Endothelial cell of umbilical vein (primary cell): Measurements from ENCODE around the gene GDPGP1. TPM values are rescaled to one million over a fixed set of nuclear protein-coding genes. Genes with fewer than 3 reads are reported as not detected.

ENCODE experiments used
- BruUV-seq: library from RNA; stranded (reverse); fragments of 400-500 nt; replicated peaks from 2 replicates; lab custom pipeline; 2021; lab: Mats Ljungman, UMichigan
- CTCF ChIA-PET: fragments of 300-600, 350-600 bp; sonication (Branson Sonifier 250); formaldehyde crosslinking; loops from one replicate; lab custom pipeline; 2021; ENCODE audit warnings: antibody characterized with exemption, inconsistent platforms; lab: Charles Lee
- POLR2A ChIA-PET: fragments of 300-600, 350-600 bp; sonication (Branson Sonifier 250); formaldehyde crosslinking; loops from one replicate; lab custom pipeline; 2021; ENCODE audit warnings: antibody characterized with exemption, inconsistent platforms; lab: Charles Lee
- DNase-seq: peaks from one replicate; pipeline ENCODE4 v3.0.0-alpha.2; 2011; ENCODE audit warnings: low read depth, low spot score
- FAIRE-seq: peaks from 2 replicates; lab custom pipeline; 2011; peaks lifted over from hg19 to GRCh38; lab: Jason Lieb, UNC
- H2AFZ ChIP-seq: 2 replicates; pipeline ENCODE4 v1.6.0; 2012; ENCODE audit warnings: low read depth, low read length, control low read depth, inconsistent platforms
- H3K27ac ChIP-seq: 2 replicates; pipeline ENCODE4 v1.5.1; 2011; ENCODE audit warnings: low read depth, mild to moderate bottlenecking, control low read depth, low read length, moderate library complexity; ENCODE audit not compliant: insufficient read depth
- H3K27me3 ChIP-seq, 2 experiments: 2 replicates each; pipeline versions ENCODE4 v1.6.0 to v1.6.1; 2011; ENCODE audit warnings: low read length in 2 of 2, mixed read lengths in 1 of 2; ENCODE audit not compliant: control insufficient read depth in 2 of 2, insufficient read depth in 2 of 2
- H3K36me3 ChIP-seq, 2 experiments: 2 replicates in 1 of 2; 3 replicates in 1 of 2; pipeline ENCODE4 v1.5.1; 2011; ENCODE audit warnings: low read length in 2 of 2, mild to moderate bottlenecking in 1 of 2, moderate library complexity in 1 of 2; ENCODE audit not compliant: control insufficient read depth in 2 of 2, insufficient read depth in 2 of 2; ENCODE audit errors: extremely low read depth in 1 of 2
- H3K4me1 ChIP-seq: 3 replicates; pipeline ENCODE4 v1.5.1; 2011; ENCODE audit warnings: mild to moderate bottlenecking, low read length; ENCODE audit not compliant: control insufficient read depth, insufficient read depth; ENCODE audit errors: extremely low read depth
- H3K4me2 ChIP-seq: 2 replicates; pipeline ENCODE4 v1.6.1; 2011; ENCODE audit warnings: low read length, control low read depth, mixed read lengths; ENCODE audit not compliant: insufficient read depth
- H3K4me3 ChIP-seq, 3 experiments: fragments of 200-600 bp in 1 of 3; sonication (generic), shearing (Covaris generic) in 1 of 3; replicated peaks in 1 of 3; 2 replicates each; pipeline ENCODE4 v1.5.1; 2011 to 2016; ENCODE audit warnings: control low read depth in 3 of 3, low read length in 3 of 3, mild to moderate bottlenecking in 2 of 3, inconsistent platforms in 1 of 3, low read depth in 1 of 3, moderate library complexity in 1 of 3; ENCODE audit not compliant: insufficient read depth in 1 of 3
- H3K79me2 ChIP-seq: 2 replicates; pipeline ENCODE4 v1.6.0; 2012; ENCODE audit warnings: low read length, inconsistent platforms; ENCODE audit not compliant: control insufficient read depth, insufficient read depth
- H3K9ac ChIP-seq: replicated peaks from 2 replicates; pipeline ENCODE3; 2011; ENCODE audit warnings: low read length, control low read depth; ENCODE audit not compliant: insufficient read depth; ENCODE audit errors: extremely low read depth
- H3K9me1 ChIP-seq: replicated peaks from 3 replicates; pipeline ENCODE4 v1.6.0; 2011; ENCODE audit warnings: mild to moderate bottlenecking, low read length; ENCODE audit not compliant: control insufficient read depth, insufficient read depth; ENCODE audit errors: extremely low read depth
- H3K9me3 ChIP-seq: replicated peaks from 2 replicates; pipeline ENCODE4 v1.5.1; 2012; ENCODE audit warnings: low read length, inconsistent platforms; ENCODE audit not compliant: control insufficient read depth, insufficient read depth
- H4K20me1 ChIP-seq: replicated peaks from 2 replicates; pipeline ENCODE3; 2011; ENCODE audit warnings: mild to moderate bottlenecking, low read length; ENCODE audit not compliant: control insufficient read depth, insufficient read depth; ENCODE audit errors: extremely low read depth
- CTCF ChIP-seq, 2 donors: IDR thresholded peaks; 1 replicate in 1 of 2; 2 replicates in 1 of 2; pipeline ENCODE4 v1.5.1; 2011; ENCODE audit warnings: low read length in 2 of 2, mild to moderate bottlenecking in 2 of 2, moderate library complexity in 2 of 2, control low read depth in 1 of 2, inconsistent platforms in 1 of 2, low read depth in 1 of 2; ENCODE audit not compliant: insufficient read depth in 1 of 2; ENCODE audit errors: extremely low read depth in 1 of 2
- EZH2 ChIP-seq: IDR thresholded peaks from 2 replicates; pipeline ENCODE4 v1.6.1; 2012; ENCODE audit warnings: borderline replicate concordance, low read depth, mild to moderate bottlenecking, moderate library complexity, low read length, inconsistent platforms; ENCODE audit not compliant: severe bottlenecking
- FOS ChIP-seq: IDR thresholded peaks from 2 replicates; pipeline ENCODE4 v1.6.1; 2011; ENCODE audit warnings: mild to moderate bottlenecking, low read length, moderate library complexity, borderline replicate concordance; ENCODE audit not compliant: insufficient read depth
- GATA2 ChIP-seq: IDR thresholded peaks from 2 replicates; pipeline ENCODE4 v1.7.0; 2011; ENCODE audit warnings: low read depth, mild to moderate bottlenecking, moderate library complexity, mixed read lengths, low read length; ENCODE audit not compliant: insufficient read length, insufficient read depth
- JUN ChIP-seq: IDR thresholded peaks from 2 replicates; pipeline ENCODE4 v1.6.1; 2011; ENCODE audit warnings: borderline replicate concordance, low read depth; ENCODE audit not compliant: insufficient read length, insufficient read depth
- MAX ChIP-seq: IDR thresholded peaks from 2 replicates; pipeline ENCODE4 v1.6.1; 2011; ENCODE audit not compliant: insufficient read depth, insufficient read length
- MYC ChIP-seq: IDR thresholded peaks from one replicate; pipeline ENCODE4 v1.6.1; 2011; ENCODE audit warnings: mild to moderate bottlenecking, low read depth, low read length
- POLR2A ChIP-seq: IDR thresholded peaks from 2 replicates; pipeline ENCODE4 v1.6.1; 2012; ENCODE audit warnings: low read depth, mild to moderate bottlenecking, control low read depth, low read length
- POLR2AphosphoS5 ChIP-seq: IDR thresholded peaks from 2 replicates; pipeline ENCODE4 v1.6.1; 2012; ENCODE audit warnings: low read depth, mild to moderate bottlenecking, control low read depth, low read length, moderate library complexity; ENCODE audit not compliant: insufficient read depth
- dilution Hi-C: fragments of 300-500 bp; cut with MboI; formaldehyde crosslinking; loops from one replicate; pipeline ENCODE4 v1.15.0; 2019; ENCODE audit warnings: low sequenced_read_pairs; ENCODE audit not compliant: extremely low pct_ligation_motif_present
- intact Hi-C: fragments of 100-400 bp; cut with micrococcal nuclease; formaldehyde crosslinking; loops from one replicate; pipeline ENCODE4 v1.10.0; 2022
- polyA plus RNA-seq, 4 experiments: library from polyadenylated mRNA; depleted of rRNA in 3 of 4; stranded (reverse) in 3 of 4; unstranded in 1 of 4; fragments of >200 nt; gene quantifications; 2 replicates each; pipeline versions ENCODE4 v1.2.1 to v1.2.3, GENCODE V29; 2011 to 2012; ENCODE audit warnings: missing spikeins in 1 of 4
- total RNA-seq: library from RNA; stranded (reverse); gene quantifications from 2 replicates; pipeline ENCODE4 v1.2.3, GENCODE V29; 2021

GDPGP1 gene
- total and polyA plus RNA-seq, 2 donors (not counting 3 experiments of a cell fraction or from before 2014, with no cell fraction given) = 4.8 to 7.2 TPM

- Histone ChIP-seq H3K4me1 (no peaks in the 10 kb centered on the region), H3K9me1 (no peaks in the 10 kb centered on the region), H4K20me1 (no peaks in the 10 kb centered on the region), H2AFZ (no peak overlapping the region), H3K4me2 (no peak overlapping the region), H3K79me2 (no peaks in the 10 kb centered on the region), H3K9me3 (no peaks in the 10 kb centered on the region), H3K27me3 (no peaks in the 10 kb centered on the region), H3K4me3 (no peak overlapping the region), H3K27ac (no peak overlapping the region), H3K36me3 (no peaks in the 10 kb centered on the region), H3K9ac (no peak overlapping the region)
- FAIRE-seq (no peak), DNase-seq (no peak)
- dilution Hi-C loops (no loop called here), intact Hi-C loops (no loop called here)
- CTCF ChIA-PET = interaction anchor here (0.5 to 2.3 kb wide), 8 partner anchors 17 to 360 kb away, joined by 3 to 12 read pairs (median 4); partner anchors contain the start of genes CIB1 and GDPGP1
- POLR2A ChIA-PET = no interaction called here
- BruUV-seq = no TSS peak
- TF ChIP-seq MYC = no peak
- no peak for TF ChIP-seq POLR2A
- no peak for TF ChIP-seq GATA2
- TF ChIP-seq JUN = no peak
- no peak for TF ChIP-seq MAX
- no peak for TF ChIP-seq FOS
- no peak for TF ChIP-seq EZH2
- TF ChIP-seq POLR2AphosphoS5 = no peak
- no peak for TF ChIP-seq CTCF (IDR thresholded peaks at IDR 0.05; ENCODE audit: extremely low read depth in 1 of 2, insufficient read depth in 1 of 2, low read depth in 1 of 2, low read length in 2 of 2)
Measured at GRCh38 chr15:90287946-90288345, 53.9 kb downstream of the GDPGP1 start.
